Esophagus squamous epithelium (tissue), 4 donors: Measurements from ENCODE around the gene BOD1.

Source experiments
- POLR2A ChIP-seq, 4 donors: fragments of 450-650 bp; IDR thresholded peaks; one replicate each; pipeline ENCODE4 v1.6.1; 2017; ENCODE audit warnings: antibody characterized with exemption in 4 of 4, mild to moderate bottlenecking in 4 of 4, moderate library complexity in 3 of 4
- TF ChIP-seq, protein P1 (sequence below), 6 experiments: fragments of 450-650 bp in 4 of 6; fragments of 200-600 bp in 2 of 6; sonication (generic) in 2 of 6; IDR thresholded peaks; one replicate each; pipeline ENCODE4 v1.5.1; 2016 to 2019; ENCODE audit warnings: antibody characterized with exemption in 6 of 6, mild to moderate bottlenecking in 4 of 6, moderate library complexity in 4 of 6

DNA sequence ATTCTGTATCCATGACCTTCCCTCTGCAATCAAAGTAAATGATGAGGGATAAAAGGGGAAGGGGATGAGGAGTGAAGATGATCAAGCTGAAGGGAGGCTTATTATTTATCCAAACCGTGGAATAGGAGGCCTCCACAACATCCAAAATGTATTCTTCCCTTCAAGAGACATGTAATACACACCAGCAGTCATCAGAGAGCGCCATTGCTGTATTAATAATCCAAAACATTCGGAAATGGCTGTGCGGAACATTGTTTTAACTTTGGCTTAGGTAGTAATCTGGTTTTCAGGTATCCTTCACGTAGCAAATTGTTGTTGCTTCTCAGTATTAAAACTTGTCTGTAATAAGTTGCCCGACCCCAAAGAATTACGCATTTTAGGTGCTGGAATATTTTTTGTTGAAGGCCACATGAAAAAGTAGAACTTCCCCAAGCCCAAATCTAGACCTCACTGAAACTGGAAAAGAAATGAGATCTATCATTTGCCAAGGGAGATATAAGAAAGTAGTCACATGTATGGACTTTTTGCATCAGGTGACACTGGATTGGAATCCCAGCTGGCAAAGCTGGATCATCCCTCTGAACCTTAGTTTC is 2.6 kb upstream of the BOD1 start:
- no peak for TF ChIP-seq POLR2A (IDR thresholded peaks at IDR 0.05)
- TF ChIP-seq, protein P1, sequence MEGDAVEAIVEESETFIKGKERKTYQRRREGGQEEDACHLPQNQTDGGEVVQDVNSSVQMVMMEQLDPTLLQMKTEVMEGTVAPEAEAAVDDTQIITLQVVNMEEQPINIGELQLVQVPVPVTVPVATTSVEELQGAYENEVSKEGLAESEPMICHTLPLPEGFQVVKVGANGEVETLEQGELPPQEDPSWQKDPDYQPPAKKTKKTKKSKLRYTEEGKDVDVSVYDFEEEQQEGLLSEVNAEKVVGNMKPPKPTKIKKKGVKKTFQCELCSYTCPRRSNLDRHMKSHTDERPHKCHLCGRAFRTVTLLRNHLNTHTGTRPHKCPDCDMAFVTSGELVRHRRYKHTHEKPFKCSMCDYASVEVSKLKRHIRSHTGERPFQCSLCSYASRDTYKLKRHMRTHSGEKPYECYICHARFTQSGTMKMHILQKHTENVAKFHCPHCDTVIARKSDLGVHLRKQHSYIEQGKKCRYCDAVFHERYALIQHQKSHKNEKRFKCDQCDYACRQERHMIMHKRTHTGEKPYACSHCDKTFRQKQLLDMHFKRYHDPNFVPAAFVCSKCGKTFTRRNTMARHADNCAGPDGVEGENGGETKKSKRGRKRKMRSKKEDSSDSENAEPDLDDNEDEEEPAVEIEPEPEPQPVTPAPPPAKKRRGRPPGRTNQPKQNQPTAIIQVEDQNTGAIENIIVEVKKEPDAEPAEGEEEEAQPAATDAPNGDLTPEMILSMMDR (IDR thresholded peaks at IDR 0.05): peak in 5 of 6 experiments; percentile 65 to 86 (median 74)
